AG09319 (cell line): ENCODE data around the gene LAMC3.

Experiments
- DNase-seq: peaks from one replicate; pipeline ENCODE4 v3.0.0-alpha.2; 2010; ENCODE audit warnings: low read depth; ENCODE audit errors: extremely low read depth
- CTCF ChIP-seq: IDR thresholded peaks from 2 replicates; pipeline ENCODE4 v1.5.1; 2011; ENCODE audit warnings: low read depth, mild to moderate bottlenecking, inconsistent platforms, low read length, moderate library complexity

LAMC3 gene

DNA sequence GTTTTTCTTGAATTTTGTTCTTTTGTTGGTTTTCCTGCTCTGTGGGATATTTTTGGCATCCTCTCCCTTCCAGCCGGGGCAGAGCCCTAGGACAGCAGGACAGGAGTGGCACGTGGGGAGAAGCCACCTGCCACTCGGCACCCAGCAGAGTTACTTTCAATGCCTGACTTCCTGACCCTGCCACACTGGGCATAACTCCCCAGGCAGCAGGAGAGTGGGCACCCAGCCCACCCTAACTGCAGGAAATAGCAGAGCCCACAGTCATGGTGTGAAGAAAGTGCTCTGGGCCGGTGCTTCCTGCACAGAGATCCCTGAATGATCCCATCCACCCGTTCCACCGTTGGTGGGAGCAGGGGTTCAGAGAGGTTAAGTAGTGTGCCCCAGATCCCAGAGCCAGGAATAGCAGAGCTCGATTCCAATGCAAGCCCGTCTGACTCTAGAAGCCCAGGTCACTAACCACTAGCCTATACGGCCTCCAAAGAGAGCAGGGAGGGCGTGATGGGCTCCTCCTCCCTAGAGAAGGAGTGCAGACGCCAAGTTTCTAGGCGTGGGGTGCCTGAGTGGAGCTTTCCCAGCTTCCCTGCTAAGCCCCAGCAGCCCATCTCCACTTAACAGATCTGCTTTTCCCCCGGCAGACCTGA lies 108.3 kb downstream of the LAMC3 start:
- no peak for DNase-seq
- no peak for TF ChIP-seq CTCF

GRCh38 chr9:131117762-131118145 lies 108.8 kb downstream of the LAMC3 start:
- TF ChIP-seq CTCF = no peak
- no peak for DNase-seq

DNA sequence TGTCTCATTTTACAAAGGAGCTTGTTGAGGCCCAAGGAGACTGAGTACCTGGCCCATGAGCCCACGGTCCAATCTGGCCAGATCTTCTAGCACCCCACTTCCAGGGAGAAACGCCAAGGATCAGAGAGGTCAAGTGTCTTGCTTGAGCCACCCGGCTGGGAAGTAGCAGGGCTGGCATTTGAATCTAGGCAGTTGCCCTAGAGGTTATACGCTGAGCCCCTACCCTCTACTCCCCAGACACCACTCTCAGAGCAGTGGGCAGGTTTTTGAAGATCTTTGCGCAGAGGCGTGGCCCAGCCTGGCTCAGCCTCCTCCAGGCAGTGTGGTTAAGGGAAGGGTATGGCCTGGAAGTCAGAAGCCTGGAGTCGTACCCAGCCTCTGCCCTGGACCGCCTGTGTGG lies 110.6 kb downstream of the LAMC3 start:
- TF ChIP-seq CTCF = no peak
- no peak for DNase-seq

DNA sequence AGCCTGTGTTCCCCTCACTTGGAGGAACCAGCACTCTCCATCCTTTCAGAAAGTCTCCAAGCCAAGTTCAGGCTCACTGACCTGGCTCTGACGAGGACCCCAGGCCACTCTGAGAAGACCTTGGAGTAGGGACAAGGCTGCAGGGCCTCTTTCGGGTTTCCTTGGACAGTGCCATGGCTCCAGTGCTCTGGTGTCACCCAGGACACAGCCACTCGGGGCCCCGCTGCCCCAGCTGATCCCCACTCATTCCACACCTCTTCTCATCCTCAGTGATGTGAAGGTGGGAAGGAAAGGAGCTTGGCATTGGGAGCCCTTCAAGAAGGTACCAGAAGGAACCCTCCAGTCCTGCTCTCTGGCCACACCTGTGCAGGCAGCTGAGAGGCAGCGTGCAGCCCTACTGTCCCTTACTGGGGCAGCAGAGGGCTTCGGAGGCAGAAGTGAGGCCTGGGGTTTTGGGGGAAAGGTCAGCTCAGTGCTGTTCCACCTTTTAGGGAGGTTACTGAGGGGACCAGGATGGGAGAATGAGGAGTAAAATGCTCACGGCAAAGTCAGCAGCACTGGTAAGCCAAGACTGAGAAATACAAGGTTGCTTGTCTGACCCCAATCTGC lies 111.8 kb downstream of the LAMC3 start:
- no peak for TF ChIP-seq CTCF
- no peak for DNase-seq

DNA sequence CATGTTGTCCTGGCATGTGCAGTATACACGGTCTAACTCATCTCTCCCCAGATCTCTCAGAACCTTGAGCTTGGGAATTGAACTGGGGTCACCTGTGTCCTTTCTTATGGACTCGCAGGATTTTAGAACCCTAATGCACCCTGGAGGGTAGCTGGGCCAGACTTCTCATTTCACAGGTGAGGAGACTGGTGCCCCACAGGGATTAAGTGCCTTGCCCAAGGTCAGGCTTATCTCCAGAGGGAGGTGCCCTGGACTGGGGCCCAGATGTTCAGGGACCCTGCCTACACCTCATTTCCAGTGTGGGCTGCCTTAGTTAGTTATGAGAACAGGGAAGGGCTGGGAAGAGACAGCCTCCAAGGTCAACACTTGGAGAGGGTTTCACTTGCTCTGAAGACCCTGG lies 112.4 kb downstream of the LAMC3 start:
- no peak for DNase-seq
- TF ChIP-seq CTCF = no peak

GRCh38 chr9:131122158-131122557 lies 113.2 kb downstream of the LAMC3 start:
- no peak for DNase-seq
- no peak for TF ChIP-seq CTCF

- no peak for TF ChIP-seq CTCF
- no peak for DNase-seq
Measured at GRCh38 chr9:131125038-131125287, 116.0 kb downstream of the LAMC3 start.
